ENCODE measurements around the gene CHRNG. TPM values are rescaled to one million over a fixed set of nuclear protein-coding genes. Genes with fewer than 3 reads are reported as not detected.
A peak's percentile ranks its signal among the peaks of the same experiment; 100 is the strongest.

The CHRNG gene
- total RNA-seq, 1 donor from 2014 or later = not detected

- no peak for DNase-seq (ENCODE audit: low spot score)
- no peaks in the 10 kb centered on the region for H3K9me3 Mint-ChIP-seq
- no peaks in the 10 kb centered on the region for H3K36me3 Mint-ChIP-seq (ENCODE audit: low read depth)
- no peak overlapping the region for H3K4me3 Mint-ChIP-seq
- H3K4me1 Mint-ChIP-seq (ENCODE audit: low read depth) = peaks cover 5% of the 10 kb centered on the region
- peaks cover 44% of the 10 kb centered on the region for H3K27me3 Mint-ChIP-seq (ENCODE audit: insufficient read depth)
- intact Hi-C loops (cut with micrococcal nuclease) = no loop called here
- no peak overlapping the region for H3K27ac Mint-ChIP-seq
These were observed 38.1 kb upstream of the CHRNG start for GRCh38 chr2:232501331-232501771.

GRCh38 chr2:232501794-232502390 is 37.6 kb upstream of the CHRNG start:
- Mint-ChIP-seq H3K36me3 (ENCODE audit: low read depth) (no peaks in the 10 kb centered on the region), H3K27me3 (ENCODE audit: insufficient read depth) (peaks cover 44% of the 10 kb centered on the region), H3K4me1 (ENCODE audit: low read depth) (peaks cover 5% of the 10 kb centered on the region), H3K27ac (no peak overlapping the region), H3K4me3 (no peak overlapping the region), H3K9me3 (no peaks in the 10 kb centered on the region)
- intact Hi-C loops (cut with micrococcal nuclease) = no loop called here
- no peak for DNase-seq (ENCODE audit: low spot score)

GRCh38 chr2:232502511-232502910 is 37.0 kb upstream of the CHRNG start:
- intact Hi-C loops (cut with micrococcal nuclease) = no loop called here
- Mint-ChIP-seq H3K9me3 (no peaks in the 10 kb centered on the region), H3K36me3 (ENCODE audit: low read depth) (no peaks in the 10 kb centered on the region), H3K27ac (peak overlapping the region; percentile 79), H3K4me1 (ENCODE audit: low read depth) (peaks cover 5% of the 10 kb centered on the region), H3K4me3 (peak overlapping the region; percentile 78), H3K27me3 (ENCODE audit: insufficient read depth) (peaks cover 46% of the 10 kb centered on the region)
- no peak for DNase-seq (ENCODE audit: low spot score)

- peaks cover 5% of the 10 kb centered on the region for H3K4me1 Mint-ChIP-seq (ENCODE audit: low read depth)
- no peak for DNase-seq (ENCODE audit: low spot score)
- H3K27ac Mint-ChIP-seq = no peak overlapping the region
- peaks cover 50% of the 10 kb centered on the region for H3K27me3 Mint-ChIP-seq (ENCODE audit: insufficient read depth)
- intact Hi-C loops (cut with micrococcal nuclease) = no loop called here
- peak overlapping the region; percentile 45 for H3K4me3 Mint-ChIP-seq
- no peaks in the 10 kb centered on the region for H3K36me3 Mint-ChIP-seq (ENCODE audit: low read depth)
- H3K9me3 Mint-ChIP-seq = no peaks in the 10 kb centered on the region
These were observed 36.3 kb upstream of the CHRNG start for GRCh38 chr2:232502911-232503808.

- H3K27ac Mint-ChIP-seq = no peak overlapping the region
- H3K36me3 Mint-ChIP-seq (ENCODE audit: low read depth) = no peaks in the 10 kb centered on the region
- DNase-seq (ENCODE audit: low spot score) = no peak
- peaks cover 54% of the 10 kb centered on the region for H3K27me3 Mint-ChIP-seq (ENCODE audit: insufficient read depth)
- H3K4me3 Mint-ChIP-seq = peak overlapping the region; percentile 45
- intact Hi-C loops (cut with micrococcal nuclease) = no loop called here
- H3K4me1 Mint-ChIP-seq (ENCODE audit: low read depth) = peaks cover 5% of the 10 kb centered on the region
- no peaks in the 10 kb centered on the region for H3K9me3 Mint-ChIP-seq
These were observed 35.6 kb upstream of the CHRNG start for GRCh38 chr2:232503809-232504323.

GRCh38 chr2:232504438-232504837 is 35.1 kb upstream of the CHRNG start:
- H3K27ac Mint-ChIP-seq = no peak overlapping the region
- no peaks in the 10 kb centered on the region for H3K9me3 Mint-ChIP-seq
- no peaks in the 10 kb centered on the region for H3K36me3 Mint-ChIP-seq (ENCODE audit: low read depth)
- peaks cover 5% of the 10 kb centered on the region for H3K4me1 Mint-ChIP-seq (ENCODE audit: low read depth)
- H3K27me3 Mint-ChIP-seq (ENCODE audit: insufficient read depth) = peaks cover 57% of the 10 kb centered on the region
- no peak for DNase-seq (ENCODE audit: low spot score)
- intact Hi-C loops (cut with micrococcal nuclease) = no loop called here
- H3K4me3 Mint-ChIP-seq = no peak overlapping the region

- Mint-ChIP-seq H3K4me3 (no peak overlapping the region), H3K36me3 (ENCODE audit: low read depth) (no peaks in the 10 kb centered on the region), H3K27ac (no peak overlapping the region), H3K4me1 (ENCODE audit: low read depth) (peaks cover 5% of the 10 kb centered on the region), H3K27me3 (ENCODE audit: insufficient read depth) (peaks cover 56% of the 10 kb centered on the region), H3K9me3 (no peaks in the 10 kb centered on the region)
- intact Hi-C loops (cut with micrococcal nuclease) = no loop called here
- DNase-seq (ENCODE audit: low spot score) = no peak
These were observed 33.6 kb upstream of the CHRNG start for GRCh38 chr2:232505856-232506255.

- no peak overlapping the region for H3K27ac Mint-ChIP-seq
- DNase-seq (ENCODE audit: low spot score) = no peak
- peaks cover 5% of the 10 kb centered on the region for H3K4me1 Mint-ChIP-seq (ENCODE audit: low read depth)
- intact Hi-C loops (cut with micrococcal nuclease) = no loop called here
- no peaks in the 10 kb centered on the region for H3K9me3 Mint-ChIP-seq
- H3K36me3 Mint-ChIP-seq (ENCODE audit: low read depth) = no peaks in the 10 kb centered on the region
- no peak overlapping the region for H3K4me3 Mint-ChIP-seq
- H3K27me3 Mint-ChIP-seq (ENCODE audit: insufficient read depth) = peaks cover 50% of the 10 kb centered on the region
These were observed 32.8 kb upstream of the CHRNG start for GRCh38 chr2:232506709-232507108.

GRCh38 chr2:232508251-232508650 is 31.2 kb upstream of the CHRNG start:
- no peaks in the 10 kb centered on the region for H3K9me3 Mint-ChIP-seq
- H3K36me3 Mint-ChIP-seq (ENCODE audit: low read depth) = no peaks in the 10 kb centered on the region
- no peak overlapping the region for H3K27ac Mint-ChIP-seq
- H3K4me1 Mint-ChIP-seq (ENCODE audit: low read depth) = peaks cover 5% of the 10 kb centered on the region
- H3K27me3 Mint-ChIP-seq (ENCODE audit: insufficient read depth) = peaks cover 41% of the 10 kb centered on the region
- no peak overlapping the region for H3K4me3 Mint-ChIP-seq
- intact Hi-C loops (cut with micrococcal nuclease) = no loop called here
- no peak for DNase-seq (ENCODE audit: low spot score)

GRCh38 chr2:232511336-232511890 is 28.1 kb upstream of the CHRNG start:
- Mint-ChIP-seq H3K4me1 (ENCODE audit: low read depth) (no peaks in the 10 kb centered on the region), H3K27me3 (ENCODE audit: insufficient read depth) (peaks cover 21% of the 10 kb centered on the region), H3K4me3 (no peak overlapping the region), H3K27ac (no peak overlapping the region), H3K36me3 (ENCODE audit: low read depth) (no peaks in the 10 kb centered on the region), H3K9me3 (no peaks in the 10 kb centered on the region)
- no peak for DNase-seq (ENCODE audit: low spot score)
- intact Hi-C loops (cut with micrococcal nuclease) = no loop called here

- intact Hi-C loops (cut with micrococcal nuclease) = no loop called here
- Mint-ChIP-seq H3K4me1 (ENCODE audit: low read depth) (no peaks in the 10 kb centered on the region), H3K36me3 (ENCODE audit: low read depth) (no peaks in the 10 kb centered on the region), H3K27ac (no peak overlapping the region), H3K4me3 (no peak overlapping the region), H3K9me3 (no peaks in the 10 kb centered on the region), H3K27me3 (ENCODE audit: insufficient read depth) (peaks cover 18% of the 10 kb centered on the region)
- DNase-seq (ENCODE audit: low spot score) = no peak
These were observed 26.9 kb upstream of the CHRNG start for GRCh38 chr2:232512602-232513001.

GRCh38 chr2:232513353-232513752 is 26.1 kb upstream of the CHRNG start:
- no peak overlapping the region for H3K4me3 Mint-ChIP-seq
- DNase-seq (ENCODE audit: low spot score) = no peak
- no peaks in the 10 kb centered on the region for H3K9me3 Mint-ChIP-seq
- H3K27me3 Mint-ChIP-seq (ENCODE audit: insufficient read depth) = peaks cover 12% of the 10 kb centered on the region
- H3K36me3 Mint-ChIP-seq (ENCODE audit: low read depth) = no peaks in the 10 kb centered on the region
- no peaks in the 10 kb centered on the region for H3K4me1 Mint-ChIP-seq (ENCODE audit: low read depth)
- H3K27ac Mint-ChIP-seq = no peak overlapping the region
- intact Hi-C loops (cut with micrococcal nuclease) = no loop called here

GRCh38 chr2:232515639-232516038 is 23.9 kb upstream of the CHRNG start:
- Mint-ChIP-seq H3K4me3 (no peak overlapping the region), H3K36me3 (ENCODE audit: low read depth) (no peaks in the 10 kb centered on the region), H3K27me3 (ENCODE audit: insufficient read depth) (peaks cover 9% of the 10 kb centered on the region), H3K4me1 (ENCODE audit: low read depth) (no peaks in the 10 kb centered on the region), H3K27ac (no peak overlapping the region), H3K9me3 (no peaks in the 10 kb centered on the region)
- intact Hi-C loops (cut with micrococcal nuclease) = no loop called here
- DNase-seq (ENCODE audit: low spot score) = no peak
